SU-DHL-6 (cell line): ENCODE results near the gene PCDHA13.
"Not testable (repeated sequence)": the region's sequence is repeated elsewhere in the genome, so short reads cannot be mapped to it uniquely, and the experiment has no call there.

Experiments
- H2AFZ ChIP-seq: fragments of 200-600 bp; sonication (generic); 2 replicates; pipeline ENCODE4 v1.6.1; 2014; ENCODE audit warnings: low read depth, mild to moderate bottlenecking, moderate library complexity, mixed read lengths, antibody characterized with exemption, low read length; ENCODE audit not compliant: severe bottlenecking
- H3F3A ChIP-seq: fragments of 200-600 bp; shearing (Covaris generic); 2 replicates; pipeline ENCODE4 v1.6.0; 2016; ENCODE audit warnings: antibody characterized with exemption, mild to moderate bottlenecking; ENCODE audit not compliant: insufficient read depth
- H3K27ac ChIP-seq: fragments of 200-600 bp; sonication (generic); 2 replicates; pipeline ENCODE4 v1.5.1; 2016; ENCODE audit warnings: low read depth, mild to moderate bottlenecking, low read length, moderate library complexity, mixed read lengths
- H3K27me3 ChIP-seq: fragments of 200-600 bp; sonication (generic), shearing (Covaris generic); 2 replicates; pipeline ENCODE4 v1.6.0; 2014; ENCODE audit warnings: mild to moderate bottlenecking, low read length
- H3K36me3 ChIP-seq: fragments of 200-600 bp; sonication (generic); 2 replicates; pipeline ENCODE4 v1.6.1; 2014; ENCODE audit warnings: mild to moderate bottlenecking, low read length, mixed read lengths
- H3K4me2 ChIP-seq: fragments of 300-600, 200-600 bp; shearing (Covaris generic), sonication (generic); 2 replicates; pipeline ENCODE4 v1.6.0; 2014; ENCODE audit warnings: low read length, low read depth, mild to moderate bottlenecking; ENCODE audit not compliant: poor library complexity, severe bottlenecking
- H3K4me3 ChIP-seq: fragments of 200-600 bp; sonication (generic); 2 replicates; pipeline ENCODE4 v1.5.1; 2014; ENCODE audit warnings: antibody characterized with exemption, low read length, mild to moderate bottlenecking, mixed read lengths; ENCODE audit not compliant: insufficient read depth, poor library complexity, severe bottlenecking
- H3K79me2 ChIP-seq: fragments of 200-600 bp; sonication (generic); 2 replicates; pipeline ENCODE4 v1.6.1; 2014; ENCODE audit warnings: mild to moderate bottlenecking, low read length, moderate library complexity; ENCODE audit not compliant: insufficient read depth
- H3K9ac ChIP-seq: fragments of 200-600 bp; sonication (generic); 2 replicates; pipeline ENCODE4 v1.7.0; 2014; ENCODE audit warnings: mild to moderate bottlenecking, low read length
- H3K9me2 ChIP-seq: fragments of 200-600 bp; sonication (generic); replicated peaks from 2 replicates; pipeline ENCODE4 v1.6.1; 2014; ENCODE audit warnings: low read length; ENCODE audit not compliant: insufficient read depth
- H3K9me3 ChIP-seq: fragments of 200-600 bp; sonication (generic); 2 replicates; pipeline ENCODE4 v1.6.1; 2014; ENCODE audit warnings: low read length, mixed read lengths; ENCODE audit not compliant: insufficient read depth
- H4K20me1 ChIP-seq: fragments of 200-600 bp; sonication (generic); 2 replicates; pipeline ENCODE4 v1.6.1; 2014; ENCODE audit warnings: low read depth, mild to moderate bottlenecking, antibody characterized with exemption, low read length, moderate library complexity, mixed read lengths
- CTCF ChIP-seq: fragments of 200-600 bp; sonication (generic); IDR thresholded peaks from one replicate; pipeline ENCODE4 v1.5.1; 2017; ENCODE audit warnings: antibody characterized with exemption, mild to moderate bottlenecking, low read length, moderate library complexity; ENCODE audit not compliant: insufficient read depth, poor library complexity, severe bottlenecking
- EZH2phosphoT487 ChIP-seq: fragments of 200-600 bp; sonication (generic), shearing (Covaris generic); conservative IDR thresholded peaks from 2 replicates; pipeline ENCODE4 v1.6.1; 2018; ENCODE audit warnings: mild to moderate bottlenecking, antibody characterized with exemption, low read length, moderate library complexity, mixed read lengths

Gene PCDHA13

GRCh38 chr5:140881889-140882590 lies at the start of gene PCDHA13:
PCDHA13 (plus strand) TSS chr5:140882124; CDS start chr5:140882269, 145 bp downstream.
- TF ChIP-seq EZH2phosphoT487: no peak
- Histone ChIP-seq H3K9me2 (no peaks in the 10 kb centered on the region), H3F3A (no peaks in the 10 kb centered on the region; the same call in 1 of the 2 replicates), H3K9ac (no peak within 1 kb of the TSS), H3K27ac (no peak within 1 kb of the TSS), H2AFZ (no peak within 1 kb of the TSS), H3K4me2 (no peak within 1 kb of the TSS), H3K79me2 (no peaks in the 10 kb centered on the region), H3K9me3 (no peaks in the 10 kb centered on the region), H4K20me1 (no peaks in the 10 kb centered on the region), H3K27me3 (no peaks in the 10 kb centered on the region), H3K4me3 (no peak within 1 kb of the TSS), H3K36me3 (no peaks in the 10 kb centered on the region)

GRCh38 chr5:140833993-140834392 lies 47.9 kb upstream of the PCDHA13 start, which contains the start of gene PCDHA7:
PCDHA7 (plus strand) TSS chr5:140834269; CDS start chr5:140834384, 115 bp downstream.
- Histone ChIP-seq H3K79me2 (no peaks in the 10 kb centered on the region), H3K36me3 (no peaks in the 10 kb centered on the region), H3K4me3 (no peak within 1 kb of the TSS), H3K9ac (no peak within 1 kb of the TSS), H3K4me2 (no peak within 1 kb of the TSS), H3F3A (no peaks in the 10 kb centered on the region), H3K27ac (no peak within 1 kb of the TSS), H4K20me1 (no peaks in the 10 kb centered on the region), H3K27me3 (no peaks in the 10 kb centered on the region), H3K9me3 (no peaks in the 10 kb centered on the region), H3K9me2 (no peaks in the 10 kb centered on the region), H2AFZ (no peak within 1 kb of the TSS)
- no peak for TF ChIP-seq CTCF
- TF ChIP-seq EZH2phosphoT487: no peak

GRCh38 chr5:140834439-140835008 lies 47.4 kb upstream of the PCDHA13 start:
- H3K9me3 ChIP-seq, H3K9me2 ChIP-seq, H3K36me3 ChIP-seq, H3K4me3 ChIP-seq, H3K27me3 ChIP-seq, H3K27ac ChIP-seq, H3K4me2 ChIP-seq, H3K79me2 ChIP-seq, H3F3A ChIP-seq, H4K20me1 ChIP-seq, H2AFZ ChIP-seq, H3K9ac ChIP-seq: not testable (repeated sequence)

GRCh38 chr5:140835622-140836510 lies 46.1 kb upstream of the PCDHA13 start:
- H3K27ac ChIP-seq: no peak overlapping the region
- no peak overlapping the region for H3K4me2 ChIP-seq
- no peak overlapping the region for H3K9ac ChIP-seq
- H3K27me3 ChIP-seq: no peaks in the 10 kb centered on the region
- H4K20me1 ChIP-seq: no peaks in the 10 kb centered on the region
- H3K36me3 ChIP-seq: no peaks in the 10 kb centered on the region
- TF ChIP-seq CTCF: no peak
- no peak for TF ChIP-seq EZH2phosphoT487
- H3K9me2 ChIP-seq: no peaks in the 10 kb centered on the region
- H3K4me3 ChIP-seq: no peak overlapping the region
- no peaks in the 10 kb centered on the region for H3K9me3 ChIP-seq
- no peaks in the 10 kb centered on the region for H3F3A ChIP-seq
- H3K79me2 ChIP-seq: no peaks in the 10 kb centered on the region
- H2AFZ ChIP-seq: no peak overlapping the region
